ENCODE measurements around the gene ANKIB1.
"Not testable (repeated sequence)": the region's sequence is repeated elsewhere in the genome, so short reads cannot be mapped to it uniquely, and the experiment has no call there.

ANKIB1 gene

GRCh38 chr7:92245487-92246359 lies at the start of gene ANKIB1, which contains the start of gene KRIT1:
TSS of gene ANKIB1 (plus strand) at chr7:92245974. CDS start at chr7:92294979, 49,005 bp downstream.
TSS of gene KRIT1 (minus strand) at chr7:92245914. CDS start at chr7:92242135, 3,779 bp downstream.
- DNase-seq (ENCODE audit: low spot score) = peak; percentile 93

GRCh38 chr7:92200791-92201190 lies 45.0 kb upstream of the ANKIB1 start:
- DNase-seq (ENCODE audit: low spot score) = no peak

- DNase-seq (ENCODE audit: low spot score) = no peak
Observed at GRCh38 chr7:92205987-92206386, 39.8 kb upstream of the ANKIB1 start.

- no peak for DNase-seq (ENCODE audit: low spot score)
Observed at GRCh38 chr7:92206672-92207071, 39.1 kb upstream of the ANKIB1 start.

- no peak for DNase-seq (ENCODE audit: low spot score)
Observed at GRCh38 chr7:92221766-92222165, 24.0 kb upstream of the ANKIB1 start.

- no peak for DNase-seq (ENCODE audit: low spot score)
Observed at GRCh38 chr7:92226981-92227380, 18.8 kb upstream of the ANKIB1 start.

GRCh38 chr7:92228100-92228499 lies 17.7 kb upstream of the ANKIB1 start:
- DNase-seq (ENCODE audit: low spot score) = no peak

- DNase-seq (ENCODE audit: low spot score) = no peak
Observed at GRCh38 chr7:92228742-92229141, 17.0 kb upstream of the ANKIB1 start.

- no peak for DNase-seq (ENCODE audit: low spot score)
Observed at GRCh38 chr7:92230547-92230946, 15.2 kb upstream of the ANKIB1 start.

- DNase-seq (ENCODE audit: low spot score) = no peak
Observed at GRCh38 chr7:92242972-92243371, 2.8 kb upstream of the ANKIB1 start.

GRCh38 chr7:92244808-92245486 lies 827 bp upstream of the ANKIB1 start:
- DNase-seq (ENCODE audit: low spot score) = no peak

- peak; percentile 50 for DNase-seq (ENCODE audit: low spot score)
Observed at GRCh38 chr7:92246360-92247101, 757 bp downstream of the ANKIB1 start.

GRCh38 chr7:92250603-92251002 lies 4.8 kb downstream of the ANKIB1 start:
- no peak for DNase-seq (ENCODE audit: low spot score)

GRCh38 chr7:92251181-92251580 lies 5.4 kb downstream of the ANKIB1 start:
- no peak for DNase-seq (ENCODE audit: low spot score)

- DNase-seq (ENCODE audit: low spot score) = peak; percentile 87
Observed at GRCh38 chr7:92253251-92253650, 7.5 kb downstream of the ANKIB1 start.

GRCh38 chr7:92254800-92255199 lies 9.0 kb downstream of the ANKIB1 start:
- DNase-seq (ENCODE audit: low spot score) = not testable (repeated sequence)

GRCh38 chr7:92255308-92255707 lies 9.5 kb downstream of the ANKIB1 start:
- DNase-seq (ENCODE audit: low spot score) = peak; percentile 8

- DNase-seq (ENCODE audit: low spot score) = no peak
Observed at GRCh38 chr7:92259062-92259461, 13.3 kb downstream of the ANKIB1 start.

GRCh38 chr7:92259610-92260247 lies 14.0 kb downstream of the ANKIB1 start:
- no peak for DNase-seq (ENCODE audit: low spot score)

- DNase-seq (ENCODE audit: low spot score) = no peak
Observed at GRCh38 chr7:92260248-92260781, 14.5 kb downstream of the ANKIB1 start.

- DNase-seq (ENCODE audit: low spot score) = no peak
Observed at GRCh38 chr7:92266415-92267241, 20.9 kb downstream of the ANKIB1 start.

Measured in Ammon's horn (tissue), 1 donor.